ENCODE measurements around the gene DERL3.

DERL3 gene

DNA sequence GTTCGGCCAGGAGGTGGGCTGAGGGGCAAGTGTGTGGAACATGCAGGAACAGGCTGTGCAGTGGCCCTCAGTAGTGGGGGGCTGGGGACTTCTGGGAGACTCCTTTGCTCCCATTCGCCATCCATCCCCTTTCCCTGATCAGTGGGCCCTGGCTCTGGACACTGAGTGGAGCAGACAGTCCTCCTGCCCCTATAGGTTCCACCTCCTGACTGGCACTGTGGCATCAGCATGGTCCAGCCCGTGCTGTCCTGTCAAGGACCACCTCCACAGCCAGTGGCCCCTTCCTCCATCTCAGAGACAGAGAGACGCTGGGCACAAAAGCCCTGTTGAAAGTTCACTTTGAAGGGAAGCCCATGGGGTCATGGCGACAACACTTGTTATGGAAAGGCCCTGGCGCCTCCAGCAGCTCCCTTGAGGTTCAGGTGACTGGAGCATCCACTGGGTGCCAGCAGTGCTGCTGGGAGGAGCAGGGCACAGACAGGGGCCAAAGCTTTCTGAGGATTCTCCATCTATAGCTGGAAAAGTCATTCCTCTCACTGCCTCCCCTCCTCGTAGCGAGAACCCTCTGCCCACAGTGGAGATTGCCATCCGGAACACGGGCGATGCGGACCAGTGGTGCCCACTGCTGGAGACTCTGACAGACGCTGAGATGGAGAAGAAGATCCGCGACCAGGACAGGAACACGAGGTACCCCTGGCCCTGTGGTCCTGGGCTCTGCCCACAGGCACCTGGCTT, 5.6 kb downstream of the DERL3 start:
- DNase-seq (ENCODE audit: insufficient read length, low spot score) (no peak), FAIRE-seq (no peak)

DNA sequence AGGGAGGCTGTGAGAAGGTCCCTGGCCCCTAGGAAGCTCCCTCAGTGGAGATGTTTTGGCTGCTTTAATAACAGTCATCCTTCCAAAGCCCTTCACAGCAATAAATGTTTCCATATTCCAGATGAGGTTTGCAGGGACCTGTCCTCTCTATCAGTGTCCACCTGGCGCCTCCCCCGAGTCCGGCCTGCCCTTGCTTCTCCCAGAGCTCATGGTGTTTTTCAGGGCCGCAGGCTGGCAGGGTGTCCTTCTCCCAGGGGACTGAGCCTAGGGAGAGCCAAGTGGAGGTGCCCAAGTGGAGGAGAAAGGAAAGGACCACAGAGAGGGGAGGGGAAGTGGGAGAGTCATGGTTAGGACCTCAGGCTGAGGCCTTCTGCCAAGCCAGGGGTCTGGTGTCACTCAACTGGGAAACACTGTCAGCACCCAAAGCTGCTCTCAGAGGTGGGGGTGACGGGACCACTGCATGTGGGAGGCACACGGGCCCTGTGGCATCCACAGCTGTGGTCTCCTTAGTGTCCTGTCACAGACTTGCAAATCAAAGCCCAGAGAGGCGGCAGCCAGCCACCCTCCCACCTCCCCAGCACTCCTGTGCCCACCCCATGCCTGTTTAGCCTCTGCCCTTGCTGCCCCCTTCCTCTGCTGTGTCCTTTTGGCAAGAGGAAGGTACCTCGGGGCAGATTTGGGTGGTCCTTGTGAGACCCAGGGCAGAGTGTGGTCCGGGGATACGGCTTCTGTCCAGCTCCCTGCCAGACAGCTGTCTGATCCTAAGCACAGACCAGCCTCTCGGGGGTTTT, 6.4 kb downstream of the DERL3 start:
- FAIRE-seq, result no peak
- DNase-seq (ENCODE audit: insufficient read length, low spot score), result no peak

- FAIRE-seq (no peak), DNase-seq (ENCODE audit: insufficient read length, low spot score) (no peak)
These were observed 7.0 kb downstream of the DERL3 start for GRCh38 chr22:23831781-23832180.

GRCh38 chr22:23831261-23831660, 7.5 kb downstream of the DERL3 start:
- DNase-seq (ENCODE audit: insufficient read length, low spot score) (no peak), FAIRE-seq (no peak)

DNA sequence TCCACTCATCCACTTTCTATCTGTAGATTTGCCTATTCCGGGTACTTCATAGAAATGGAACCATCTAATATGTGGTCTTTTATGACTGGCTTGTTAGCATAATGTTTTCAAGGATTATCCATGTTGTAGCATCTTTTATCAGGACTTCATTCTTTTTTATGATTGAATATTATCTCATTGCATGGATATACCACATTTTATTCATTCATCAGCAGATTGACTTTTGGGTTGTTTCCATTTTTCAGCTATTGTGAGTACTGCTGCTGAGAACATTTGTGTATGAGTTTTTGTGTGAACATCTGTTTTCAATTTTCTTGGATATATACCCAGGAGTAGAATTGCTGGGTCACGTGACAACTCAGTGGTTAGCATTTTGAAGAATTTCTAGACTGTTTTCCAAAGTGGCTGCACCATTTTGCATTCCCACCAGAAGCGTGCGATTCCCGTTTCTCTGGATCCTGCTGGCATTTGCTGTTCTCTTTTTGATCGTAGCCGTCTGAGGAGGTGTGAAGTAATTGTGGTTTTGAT, 8.9 kb downstream of the DERL3 start:
- FAIRE-seq, result no peak
- no peak for DNase-seq (ENCODE audit: insufficient read length, low spot score)

GRCh38 chr22:23828800-23829680, 9.8 kb downstream of the DERL3 start:
- FAIRE-seq, result no peak

DNA sequence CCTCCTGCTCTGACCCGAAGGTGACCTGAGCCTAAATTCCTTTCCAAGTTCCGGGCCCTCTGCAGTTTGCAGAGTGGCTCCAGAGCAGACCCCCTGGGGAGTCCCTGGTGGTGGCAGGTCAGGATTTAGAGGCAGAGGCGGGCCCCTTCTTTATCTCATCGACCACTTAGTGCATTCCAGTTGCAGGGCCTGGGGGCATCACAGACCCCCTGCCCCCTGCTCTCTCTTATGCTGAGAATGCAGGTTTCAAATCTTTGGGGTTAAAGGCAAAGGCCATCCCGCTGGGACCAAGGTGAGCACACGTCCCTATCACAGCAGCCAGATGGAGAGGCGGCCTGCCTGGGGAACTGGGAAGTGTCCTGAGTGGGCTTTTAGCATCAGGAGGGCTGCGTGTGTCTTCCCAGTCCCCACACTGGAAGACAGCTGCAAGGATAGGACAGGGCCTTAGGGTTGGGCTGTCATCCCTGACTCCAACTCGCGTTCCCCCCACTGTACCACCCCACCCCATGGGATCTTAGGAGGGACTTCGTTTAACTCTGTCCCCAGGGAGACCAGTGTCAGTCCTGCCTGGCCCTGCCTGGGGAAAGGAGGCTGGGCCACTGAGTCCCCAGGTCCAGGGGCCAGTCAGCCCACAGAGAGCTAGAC, 11.3 kb downstream of the DERL3 start:
- DNase-seq (ENCODE audit: insufficient read length, low spot score) (no peak), FAIRE-seq (no peak)

More at GRCh38 chr22:23828800-23829680, 9.8 kb downstream of the DERL3 start:
- DNase-seq (ENCODE audit: insufficient read length, low spot score), result no peak

DNA sequence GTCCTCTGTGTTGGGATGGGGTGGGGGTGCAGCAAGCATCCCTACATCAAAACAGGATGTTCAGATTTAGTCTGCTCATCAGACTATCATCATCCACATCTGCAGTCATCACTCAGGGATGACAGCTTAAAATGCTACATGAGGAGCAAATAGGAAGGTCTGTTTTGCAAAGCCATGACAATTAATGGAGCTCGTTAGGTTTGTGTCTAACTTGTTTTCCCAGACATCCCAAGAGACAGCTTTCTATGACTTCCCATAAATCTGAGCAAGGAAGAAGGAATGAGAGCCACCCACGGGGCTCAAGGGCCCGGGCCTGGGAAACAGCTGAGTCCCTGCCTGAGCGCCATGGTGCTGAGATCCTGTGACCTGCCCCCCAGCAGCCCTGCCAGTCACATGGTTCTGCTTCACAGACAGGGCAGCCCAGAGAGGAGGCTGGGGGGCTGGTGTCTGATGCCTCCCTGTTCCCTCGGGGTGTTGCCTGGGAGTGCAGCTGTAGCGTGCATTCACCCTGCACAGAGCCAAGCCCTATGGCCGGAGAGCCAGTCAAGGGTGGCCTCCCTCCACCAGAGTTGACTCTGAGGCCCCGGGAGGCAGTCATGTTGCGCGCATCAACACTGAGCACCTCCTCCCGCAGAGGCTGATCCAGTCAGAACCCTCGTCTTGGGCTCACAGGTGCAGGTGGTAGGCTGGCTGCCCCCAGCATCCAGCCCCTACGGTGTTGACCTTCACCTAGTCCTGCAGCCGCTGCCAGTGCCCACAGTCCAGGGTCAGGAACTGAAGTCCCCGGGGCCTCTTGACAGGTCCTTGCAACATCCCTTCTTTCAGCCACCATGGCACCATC, 12.1 kb downstream of the DERL3 start:
- FAIRE-seq (no peak), DNase-seq (ENCODE audit: insufficient read length, low spot score) (no peak)

DNA sequence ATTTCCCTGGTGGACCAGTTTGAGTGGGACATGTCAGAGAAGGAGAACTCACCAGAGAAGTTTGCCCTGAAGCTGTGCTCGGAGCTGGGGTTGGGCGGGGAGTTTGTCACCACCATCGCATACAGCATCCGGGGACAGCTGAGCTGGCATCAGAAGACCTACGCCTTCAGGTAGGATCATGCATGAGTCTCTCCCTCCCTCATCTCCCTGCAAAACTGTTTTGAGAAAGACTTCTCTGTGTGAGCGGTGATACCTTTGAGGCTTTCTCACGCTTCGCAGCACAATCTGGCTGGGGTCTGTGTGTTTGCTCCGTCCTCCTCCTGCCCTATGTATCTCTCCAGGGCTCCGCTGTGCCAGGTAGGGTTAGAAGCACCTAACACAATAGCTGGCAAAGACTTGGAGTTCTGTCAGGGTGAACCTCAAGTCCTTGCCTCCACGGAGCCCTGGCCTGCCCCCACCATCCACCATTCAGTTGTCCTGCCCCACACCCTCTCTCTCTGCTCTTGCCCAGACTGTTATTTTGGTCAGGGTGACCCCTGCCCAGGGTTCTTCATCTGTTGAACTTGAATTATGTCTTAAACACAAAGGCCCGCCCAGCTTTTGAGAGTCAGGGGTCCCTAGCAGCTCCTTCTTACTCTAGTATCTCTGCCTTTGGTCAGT, 13.4 kb downstream of the DERL3 start:
- FAIRE-seq (no peak), DNase-seq (ENCODE audit: insufficient read length, low spot score) (no peak)

DNA sequence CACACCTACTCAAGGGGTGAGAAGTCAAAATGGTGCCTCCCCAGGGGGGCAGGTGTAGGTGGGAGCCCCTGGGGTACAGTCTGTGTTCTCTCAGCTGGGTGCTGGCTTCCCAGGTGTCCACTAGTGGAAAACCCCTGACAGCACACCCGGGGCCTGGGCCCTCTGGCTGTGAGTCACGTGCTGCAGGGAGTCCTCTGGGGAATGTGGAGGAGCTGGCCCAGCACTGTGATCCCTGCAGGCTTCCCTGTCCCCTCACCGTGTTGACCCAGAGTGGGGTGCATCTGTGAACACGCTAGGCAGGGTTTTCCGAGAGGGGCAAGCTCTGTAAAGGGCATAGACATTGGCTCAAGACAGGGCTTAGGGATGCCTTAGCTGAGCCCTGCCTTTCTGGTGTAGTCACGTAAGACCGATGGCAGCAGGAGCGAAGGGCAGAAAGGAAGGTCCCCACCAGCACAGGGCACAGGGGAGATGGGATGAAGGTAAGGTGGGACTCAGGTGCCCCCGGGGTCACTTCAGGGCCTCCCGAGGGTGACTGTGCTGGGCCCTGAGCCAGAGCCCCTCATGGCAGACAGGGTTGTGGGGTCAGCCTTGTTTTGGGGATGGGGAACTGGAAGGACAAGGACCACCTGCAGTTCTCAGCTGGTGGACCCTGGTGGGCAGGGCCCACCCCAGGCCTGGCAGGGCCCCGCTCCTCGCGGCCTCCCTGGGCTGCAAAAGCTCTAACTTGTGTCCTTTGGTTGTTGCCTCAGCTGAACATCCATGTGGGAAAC, 14.1 kb downstream of the DERL3 start:
- DNase-seq (ENCODE audit: insufficient read length, low spot score) (no peak), FAIRE-seq (no peak)

GRCh38 chr22:23823331-23823791, 15.4 kb downstream of the DERL3 start:
- FAIRE-seq (no peak), DNase-seq (ENCODE audit: insufficient read length, low spot score) (no peak)

GRCh38 chr22:23822101-23822671, 16.6 kb downstream of the DERL3 start:
- FAIRE-seq (no peak), DNase-seq (ENCODE audit: insufficient read length, low spot score) (no peak)

- DNase-seq (ENCODE audit: insufficient read length, low spot score), result no peak
- no peak for FAIRE-seq
These were observed 18.0 kb downstream of the DERL3 start for GRCh38 chr22:23820748-23821211.

GRCh38 chr22:23818541-23818940, 20.3 kb downstream of the DERL3 start:
- DNase-seq (ENCODE audit: insufficient read length, low spot score), result no peak

DNA sequence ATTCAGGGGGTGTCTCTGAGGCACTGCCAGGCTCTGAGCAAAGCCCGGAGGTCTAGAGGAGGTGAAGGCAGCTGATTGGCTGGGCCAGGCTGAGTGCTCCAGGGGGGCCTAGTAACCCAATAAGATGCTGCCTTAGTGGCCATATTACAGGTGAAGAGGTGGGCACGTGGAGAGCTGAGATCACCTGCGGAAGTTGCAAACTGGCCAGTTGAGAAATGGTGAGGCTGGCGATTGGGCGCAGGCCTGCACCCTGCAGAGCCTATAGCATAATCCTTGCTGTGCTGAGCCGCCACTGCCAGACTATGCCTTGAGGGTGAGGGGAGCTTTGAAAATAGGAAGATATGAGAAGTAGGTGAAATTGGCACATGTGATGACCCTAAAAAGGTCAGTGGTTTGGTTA, 21.7 kb downstream of the DERL3 start:
- FAIRE-seq, result no peak
- DNase-seq (ENCODE audit: insufficient read length, low spot score), result no peak

More at GRCh38 chr22:23818541-23818940, 20.3 kb downstream of the DERL3 start:
- no peak for FAIRE-seq

DNA sequence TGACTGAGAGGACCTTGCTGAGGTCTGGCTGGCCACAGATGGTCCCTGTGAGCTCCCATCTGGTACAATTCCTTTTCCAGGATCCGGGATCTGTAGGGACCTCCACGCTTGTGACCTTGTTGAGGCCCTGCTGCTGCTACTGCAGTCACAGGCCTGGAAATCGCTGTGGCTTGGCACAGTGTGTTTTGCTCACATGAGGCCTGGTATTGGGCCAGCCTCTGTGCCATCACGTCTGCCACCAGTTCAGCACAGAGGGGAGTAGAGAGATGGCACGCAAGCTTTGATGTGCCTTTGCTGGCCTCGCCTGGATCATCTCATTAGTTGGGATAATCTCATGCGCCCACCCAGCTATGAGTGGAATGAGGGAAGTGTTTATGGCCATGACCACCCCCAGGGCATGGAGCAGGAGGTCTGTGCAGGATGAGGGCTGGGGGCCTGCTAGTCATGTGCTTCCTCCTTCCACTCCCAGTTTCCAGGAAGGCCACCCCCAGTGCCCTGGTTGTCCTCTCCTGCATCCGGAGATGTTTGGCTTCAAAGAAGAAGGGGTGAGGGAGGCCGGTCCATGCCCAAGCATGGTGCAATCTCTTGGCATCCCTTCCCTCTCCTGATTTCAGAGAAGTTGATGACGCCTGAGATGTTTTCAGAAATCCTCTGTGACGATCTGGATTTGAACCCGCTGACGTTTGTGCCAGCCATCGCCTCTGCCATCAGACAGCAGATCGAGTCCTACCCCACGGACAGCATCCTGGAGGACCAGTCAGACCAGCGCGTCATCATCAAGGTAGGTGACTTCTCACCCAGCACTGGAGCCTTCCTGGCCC, 22.4 kb downstream of the DERL3 start:
- FAIRE-seq, result no peak
- DNase-seq (ENCODE audit: insufficient read length, low spot score), result no peak

Data from GM19239 (cell line).